ENCODE data around the gene NAPB. TPM values are rescaled to one million over a fixed set of nuclear protein-coding genes. Genes with fewer than 3 reads are reported as not detected.

Gene NAPB
- total and polyA plus RNA-seq, 10 of the 15 experiments (the other 5 are each of a cell fraction or from before 2014, with no cell fraction given), result 2.1 to 15.9 (median 7.2) TPM

GRCh38 chr20:23420943-23421931 is at the start of gene NAPB (continued):
- TF ChIP-seq NRF1 (conservative IDR thresholded peaks at IDR 0.05; ENCODE audit: low read depth, low read length) (peak; percentile 87), MEF2B (IDR thresholded peaks at IDR 0.05; ENCODE audit: partially characterized antibody, poor library complexity, severe bottlenecking) (no peak), HDAC2 (IDR thresholded peaks at IDR 0.05) (no peak), MYB (IDR thresholded peaks at IDR 0.05; ENCODE audit: borderline replicate concordance, low read depth, low read length) (no peak), PML (IDR thresholded peaks at IDR 0.05; ENCODE audit: low read length) (no peak), HDAC6 (IDR thresholded peaks at IDR 0.05; ENCODE audit: unreplicated experiment) (no peak), SKIL (IDR thresholded peaks at IDR 0.05; ENCODE audit: low read depth, poor library complexity, severe bottlenecking) (no peak), ATF7 (IDR thresholded peaks at IDR 0.05; ENCODE audit: low read depth) (no peak), ZBTB11 (CRISPR knock-in tag; IDR thresholded peaks at IDR 0.05) (no peak), ESRRA (IDR thresholded peaks at IDR 0.05; ENCODE audit: low read length) (no peak), BHLHE40 (IDR thresholded peaks at IDR 0.05; ENCODE audit: borderline replicate concordance in 1 of 2, low read depth in 2 of 2, low read length in 1 of 2) (peak; percentile 24 to 26; a peak in 1 of 4 replicates), BMI1 (IDR thresholded peaks at IDR 0.05; ENCODE audit: borderline replicate concordance) (no peak), ZZZ3 (IDR thresholded peaks at IDR 0.05; ENCODE audit: control insufficient read depth, insufficient read length, low read depth) (no peak), GATAD2B (conservative IDR thresholded peaks at IDR 0.05; ENCODE audit: low read depth) (peak; percentile 89), SP1 (IDR thresholded peaks at IDR 0.05; ENCODE audit: low read depth, low read length) (no peak), E4F1 (IDR thresholded peaks at IDR 0.05; ENCODE audit: borderline replicate concordance, partially characterized antibody) (no peak), HCFC1 (IDR thresholded peaks at IDR 0.05; ENCODE audit: low read length) (peak; percentile 94), TARDBP (IDR thresholded peaks at IDR 0.05; ENCODE audit: borderline replicate concordance) (no peak), LARP7 (IDR thresholded peaks at IDR 0.05) (peak; percentile 69; the same call in 1 of the 2 replicates)

Data from GM12878 (cell line).